ENCODE data around the gene GOLGA6L7.

GOLGA6L7 gene

GRCh38 chr15:28887339-28888174 is 39.1 kb upstream of the GOLGA6L7 start:
- H3K36me3 ChIP-seq (replicated peaks; ENCODE audit: insufficient read depth, low read length): no peaks in the 10 kb centered on the region
- H3K79me2 ChIP-seq (ENCODE audit: low read length): peaks cover 39% of the 10 kb centered on the region
- no peak overlapping the region for H3K27ac ChIP-seq (ENCODE audit: low read length)
- H3K9me2 ChIP-seq (replicated peaks; ENCODE audit: insufficient read depth, low read length): no peaks in the 10 kb centered on the region
- H2AFZ ChIP-seq (ENCODE audit: low read length): no peak overlapping the region
- 0 out of 2 replicates have a peak, but pooled peaks cover 3% of the 10 kb centered on the region for H3K4me1 ChIP-seq (ENCODE audit: low read length)
- H3K9me3 ChIP-seq (replicated peaks; ENCODE audit: insufficient read depth, low read length): no peaks in the 10 kb centered on the region
- H3F3A ChIP-seq (ENCODE audit: insufficient read depth, low read length): 0 out of 2 replicates have a peak, but pooled peaks cover 3% of the 10 kb centered on the region
- H4K20me1 ChIP-seq (ENCODE audit: insufficient read depth, low read length): no peaks in the 10 kb centered on the region
- TF ChIP-seq EZH2 (optimal IDR thresholded peaks at IDR 0.05; ENCODE audit: low read depth, low read length) (no peak), CTCF (IDR thresholded peaks at IDR 0.05; ENCODE audit: low read length) (no peak), EZH2phosphoT487 (IDR thresholded peaks at IDR 0.05; ENCODE audit: low read length) (no peak)
- H3K4me3 ChIP-seq (ENCODE audit: low read length): peak overlapping the region; percentile 63; the same call in 1 of the 2 replicates
- peak overlapping the region; percentile 77; the same call in 1 of the 2 replicates for H3K4me2 ChIP-seq (ENCODE audit: low read depth, low read length)
- no peak overlapping the region for H3K9ac ChIP-seq (ENCODE audit: low read length)
- no peaks in the 10 kb centered on the region for H3K27me3 ChIP-seq (replicated peaks; ENCODE audit: insufficient read depth, low read length)
- no peak for DNase-seq

- H3K9ac ChIP-seq (ENCODE audit: low read length): peak overlapping the region; percentile 41; the same call in 1 of the 2 replicates
These were observed 38.2 kb upstream of the GOLGA6L7 start for GRCh38 chr15:28886431-28887338.

More at GRCh38 chr15:28886431-28887338, 38.2 kb upstream of the GOLGA6L7 start:
- no peaks in the 10 kb centered on the region for H3F3A ChIP-seq (ENCODE audit: insufficient read depth, low read length)
- no peaks in the 10 kb centered on the region for H3K9me3 ChIP-seq (replicated peaks; ENCODE audit: insufficient read depth, low read length)
- peak overlapping the region; percentile 63 for H3K4me3 ChIP-seq (ENCODE audit: low read length)
- H3K36me3 ChIP-seq (replicated peaks; ENCODE audit: insufficient read depth, low read length): no peaks in the 10 kb centered on the region
- no peak for DNase-seq
- H3K9me2 ChIP-seq (replicated peaks; ENCODE audit: insufficient read depth, low read length): no peaks in the 10 kb centered on the region
- H3K27me3 ChIP-seq (replicated peaks; ENCODE audit: insufficient read depth, low read length): no peaks in the 10 kb centered on the region
- H3K4me2 ChIP-seq (ENCODE audit: low read depth, low read length): peak overlapping the region; percentile 77
- no peak for TF ChIP-seq EZH2phosphoT487 (IDR thresholded peaks at IDR 0.05; ENCODE audit: low read length)
- TF ChIP-seq EZH2 (optimal IDR thresholded peaks at IDR 0.05; ENCODE audit: low read depth, low read length): no peak
- TF ChIP-seq CTCF (IDR thresholded peaks at IDR 0.05; ENCODE audit: low read length): no peak
- H3K4me1 ChIP-seq (ENCODE audit: low read length): no peaks in the 10 kb centered on the region
- 0 out of 2 replicates have a peak overlapping the region, but pooled peaks have one; percentile 12 for H2AFZ ChIP-seq (ENCODE audit: low read length)
- H3K27ac ChIP-seq (ENCODE audit: low read length): no peak overlapping the region
- H3K79me2 ChIP-seq (ENCODE audit: low read length): peaks cover 39% of the 10 kb centered on the region
- no peaks in the 10 kb centered on the region for H4K20me1 ChIP-seq (ENCODE audit: insufficient read depth, low read length)

Data from MM.1S (cell line).